ENCODE data around the gene RABGGTA.

The RABGGTA gene

GRCh38 chr14:24311837-24312615, 40.6 kb upstream of the RABGGTA start:
- no peak overlapping the region for H3K27ac ChIP-seq (ENCODE audit: low read depth, low read length)
- peaks cover 14% of the 10 kb centered on the region for H3K36me3 ChIP-seq (ENCODE audit: control insufficient read depth, insufficient read depth, low read length)
- no peaks in the 10 kb centered on the region for H3K4me1 ChIP-seq (ENCODE audit: control insufficient read depth, insufficient read depth, low read length)
- H3K9me3 ChIP-seq (ENCODE audit: control insufficient read depth, insufficient read depth, low read length), result no peaks in the 10 kb centered on the region
- H3K9ac ChIP-seq (ENCODE audit: low read depth, low read length), result no peak overlapping the region
- no peak overlapping the region for H3K4me3 ChIP-seq (ENCODE audit: low read depth, low read length)
- peaks cover 6% of the 10 kb centered on the region; the same call in 1 of the 2 replicates for H3K27me3 ChIP-seq (ENCODE audit: control insufficient read depth, insufficient read depth, low read length)

GRCh38 chr14:24310646-24311604, 39.5 kb upstream of the RABGGTA start, which contains the start of gene LTB4R:
TSS of gene LTB4R (plus strand) at chr14:24311502. CDS start at chr14:24315652, 4,150 bp downstream.
- Histone ChIP-seq H3K4me3 (ENCODE audit: low read depth, low read length) (no peak within 1 kb of the TSS), H3K4me1 (ENCODE audit: control insufficient read depth, insufficient read depth, low read length) (no peaks in the 10 kb centered on the region), H3K27me3 (ENCODE audit: control insufficient read depth, insufficient read depth, low read length) (no peaks in the 10 kb centered on the region; the same call in 1 of the 2 replicates), H3K9me3 (ENCODE audit: control insufficient read depth, insufficient read depth, low read length) (no peaks in the 10 kb centered on the region), H3K27ac (ENCODE audit: low read depth, low read length) (no peak within 1 kb of the TSS), H3K36me3 (ENCODE audit: control insufficient read depth, insufficient read depth, low read length) (peaks cover 25% of the 10 kb centered on the region), H3K9ac (ENCODE audit: low read depth, low read length) (no peak within 1 kb of the TSS)

DNA sequence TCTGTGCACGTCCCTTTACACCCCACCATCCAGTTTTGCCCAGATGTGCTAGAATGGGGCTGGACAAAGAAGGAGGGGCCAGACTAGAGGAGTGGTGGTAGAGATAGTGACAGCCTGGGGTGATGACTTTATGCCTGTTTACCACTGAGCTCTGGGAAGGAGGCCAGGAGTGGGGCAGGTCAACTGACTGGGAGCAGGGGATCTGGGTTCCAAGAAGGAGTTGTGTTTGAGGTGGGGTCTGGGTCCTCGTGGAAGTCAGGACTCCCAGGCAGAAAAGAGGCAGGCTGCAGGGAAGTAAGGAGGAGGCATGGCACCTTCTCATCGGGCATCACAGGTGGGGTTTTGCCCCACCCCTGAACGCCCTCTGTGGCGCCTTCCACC, 38.9 kb upstream of the RABGGTA start:
- no peak overlapping the region for H3K9ac ChIP-seq (ENCODE audit: low read depth, low read length)
- H3K4me3 ChIP-seq (ENCODE audit: low read depth, low read length), result no peak overlapping the region
- H3K4me1 ChIP-seq (ENCODE audit: control insufficient read depth, insufficient read depth, low read length), result no peaks in the 10 kb centered on the region
- peaks cover 32% of the 10 kb centered on the region for H3K36me3 ChIP-seq (ENCODE audit: control insufficient read depth, insufficient read depth, low read length)
- no peaks in the 10 kb centered on the region; the same call in 1 of the 2 replicates for H3K27me3 ChIP-seq (ENCODE audit: control insufficient read depth, insufficient read depth, low read length)
- H3K27ac ChIP-seq (ENCODE audit: low read depth, low read length), result no peak overlapping the region
- no peaks in the 10 kb centered on the region for H3K9me3 ChIP-seq (ENCODE audit: control insufficient read depth, insufficient read depth, low read length)

DNA sequence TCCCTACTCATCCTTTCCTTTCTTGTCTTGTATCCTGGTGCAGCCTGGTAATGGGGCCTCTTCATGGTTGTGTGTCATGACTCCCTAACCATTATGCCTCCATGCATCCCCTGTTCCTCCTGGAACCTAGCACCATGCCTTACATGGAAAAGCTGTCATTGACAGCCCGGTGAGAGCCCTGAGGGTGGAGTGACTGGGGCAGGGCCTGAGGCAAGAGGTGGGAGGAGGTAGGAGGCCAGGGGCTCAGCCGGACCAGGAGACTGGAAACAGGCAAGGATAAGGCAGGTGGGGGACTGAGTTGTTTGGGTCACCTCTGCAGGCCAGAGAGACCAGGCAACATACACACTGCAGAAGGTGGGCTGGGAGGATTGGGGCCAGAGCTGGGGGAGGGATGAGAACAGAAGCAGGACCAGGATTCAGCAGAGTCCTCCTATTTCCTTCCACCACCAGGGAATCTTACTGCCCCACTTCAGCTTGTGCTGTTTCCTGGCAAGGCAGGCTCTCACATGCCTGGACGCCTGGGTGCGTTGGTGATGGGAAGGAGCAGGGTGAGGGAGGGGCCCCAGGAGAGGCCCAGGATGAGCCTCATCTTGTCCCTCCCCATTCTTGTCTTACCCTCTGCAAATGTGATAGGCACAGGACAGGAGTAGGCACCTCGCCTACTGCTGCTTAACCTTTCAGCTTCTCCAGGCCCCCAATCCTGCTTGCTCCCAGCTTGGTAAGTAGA, 38.3 kb upstream of the RABGGTA start, which contains the start of gene LTB4R2:
TSS of gene LTB4R2 (plus strand) at position 603 of the 727 bp plus-strand sequence. CDS start 525 bp downstream, outside the sequence.
- Histone ChIP-seq H3K9ac (ENCODE audit: low read depth, low read length) (no peak within 1 kb of the TSS), H3K27ac (ENCODE audit: low read depth, low read length) (no peak within 1 kb of the TSS), H3K9me3 (ENCODE audit: control insufficient read depth, insufficient read depth, low read length) (no peaks in the 10 kb centered on the region), H3K4me3 (ENCODE audit: low read depth, low read length) (no peak within 1 kb of the TSS), H3K36me3 (ENCODE audit: control insufficient read depth, insufficient read depth, low read length) (peaks cover 37% of the 10 kb centered on the region), H3K4me1 (ENCODE audit: control insufficient read depth, insufficient read depth, low read length) (no peaks in the 10 kb centered on the region), H3K27me3 (ENCODE audit: control insufficient read depth, insufficient read depth, low read length) (no peaks in the 10 kb centered on the region; the same call in 1 of the 2 replicates)

DNA sequence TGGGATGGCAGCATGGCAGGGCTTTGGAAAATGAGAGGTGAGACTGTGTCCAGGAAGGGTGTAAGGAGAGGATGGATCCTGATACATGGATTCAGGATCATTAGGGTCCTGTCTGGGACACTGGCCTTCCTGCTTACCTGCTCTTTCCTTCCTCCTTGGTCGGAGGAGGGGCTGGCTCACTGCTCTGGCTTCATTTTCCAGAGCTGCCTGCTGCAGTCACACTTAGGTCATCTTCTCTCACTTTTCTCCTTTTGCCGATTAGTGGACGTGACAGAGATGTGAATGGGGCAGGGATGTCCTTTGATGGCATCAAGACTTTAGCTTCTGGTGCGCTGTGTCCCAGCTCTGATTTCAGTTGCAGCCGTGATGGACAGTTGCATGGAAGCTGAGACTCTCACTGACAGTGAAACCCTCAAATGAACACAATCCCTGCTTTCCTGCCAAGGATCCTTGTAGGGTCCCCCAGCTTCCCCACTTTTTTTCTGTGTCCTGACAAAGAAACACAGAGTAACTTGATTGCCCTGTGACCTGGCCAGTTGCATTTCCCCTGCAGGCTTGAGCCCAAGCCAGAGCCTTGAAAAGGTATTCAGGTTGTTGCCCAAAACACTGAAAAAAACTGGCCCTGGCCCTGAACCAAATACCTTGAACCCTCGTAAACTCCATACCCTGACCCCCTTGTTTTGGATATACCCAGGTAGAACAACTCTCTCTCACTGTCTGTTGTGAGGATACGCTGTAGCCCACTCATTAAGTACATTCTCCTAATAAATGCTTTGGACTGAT, 37.1 kb upstream of the RABGGTA start:
- Histone ChIP-seq H3K27ac (ENCODE audit: low read depth, low read length) (no peak overlapping the region), H3K36me3 (ENCODE audit: control insufficient read depth, insufficient read depth, low read length) (peaks cover 49% of the 10 kb centered on the region), H3K27me3 (ENCODE audit: control insufficient read depth, insufficient read depth, low read length) (no peaks in the 10 kb centered on the region), H3K9ac (ENCODE audit: low read depth, low read length) (no peak overlapping the region), H3K4me1 (ENCODE audit: control insufficient read depth, insufficient read depth, low read length) (no peaks in the 10 kb centered on the region), H3K9me3 (ENCODE audit: control insufficient read depth, insufficient read depth, low read length) (no peaks in the 10 kb centered on the region), H3K4me3 (ENCODE audit: low read depth, low read length) (no peak overlapping the region)

- H3K4me3 ChIP-seq (ENCODE audit: low read depth, low read length), result no peak within 1 kb of the TSS
- no peaks in the 10 kb centered on the region for H3K9me3 ChIP-seq (ENCODE audit: control insufficient read depth, insufficient read depth, low read length)
- no peak within 1 kb of the TSS for H3K9ac ChIP-seq (ENCODE audit: low read depth, low read length)
- no peaks in the 10 kb centered on the region for H3K27me3 ChIP-seq (ENCODE audit: control insufficient read depth, insufficient read depth, low read length)
- H3K36me3 ChIP-seq (ENCODE audit: control insufficient read depth, insufficient read depth, low read length), result peaks cover 57% of the 10 kb centered on the region
- peak within 1 kb of the TSS; percentile 48 for H3K27ac ChIP-seq (ENCODE audit: low read depth, low read length)
- no peaks in the 10 kb centered on the region for H3K4me1 ChIP-seq (ENCODE audit: control insufficient read depth, insufficient read depth, low read length)
These were observed 36.4 kb upstream of the RABGGTA start, which contains the start of gene CIDEB for GRCh38 chr14:24307575-24308341. TSS of gene CIDEB (minus strand) at chr14:24307977. CDS start at chr14:24307858, 119 bp downstream.

GRCh38 chr14:24307156-24307574, 35.8 kb upstream of the RABGGTA start:
- no peak overlapping the region for H3K4me3 ChIP-seq (ENCODE audit: low read depth, low read length)
- H3K36me3 ChIP-seq (ENCODE audit: control insufficient read depth, insufficient read depth, low read length), result peaks cover 63% of the 10 kb centered on the region
- no peak overlapping the region for H3K9ac ChIP-seq (ENCODE audit: low read depth, low read length)
- no peaks in the 10 kb centered on the region for H3K9me3 ChIP-seq (ENCODE audit: control insufficient read depth, insufficient read depth, low read length)
- H3K4me1 ChIP-seq (ENCODE audit: control insufficient read depth, insufficient read depth, low read length), result no peaks in the 10 kb centered on the region
- no peaks in the 10 kb centered on the region for H3K27me3 ChIP-seq (ENCODE audit: control insufficient read depth, insufficient read depth, low read length)
- no peak overlapping the region for H3K27ac ChIP-seq (ENCODE audit: low read depth, low read length)

DNA sequence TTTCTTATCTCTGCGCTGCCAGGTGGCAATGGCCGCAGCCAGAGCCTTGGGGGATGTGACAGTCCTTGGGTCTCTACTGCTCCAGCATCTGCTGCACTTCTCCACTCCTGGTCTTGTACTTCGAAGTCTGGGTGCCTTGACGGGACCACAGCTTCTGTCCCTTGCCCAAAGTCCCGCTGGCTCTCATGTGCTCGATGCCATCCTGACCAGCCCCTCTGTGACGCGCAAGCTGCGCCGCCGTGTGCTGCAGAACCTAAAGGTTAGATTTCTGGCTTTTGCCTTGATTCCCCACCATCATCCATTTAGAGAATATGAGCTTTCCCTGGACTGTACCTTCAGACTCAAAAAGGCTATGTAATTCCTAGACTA, 32.6 kb upstream of the RABGGTA start:
- Histone ChIP-seq H3K9me3 (ENCODE audit: control insufficient read depth, insufficient read depth, low read length) (no peaks in the 10 kb centered on the region), H3K4me3 (ENCODE audit: low read depth, low read length) (no peak overlapping the region), H3K36me3 (ENCODE audit: control insufficient read depth, insufficient read depth, low read length) (peaks cover 70% of the 10 kb centered on the region), H3K4me1 (ENCODE audit: control insufficient read depth, insufficient read depth, low read length) (peaks cover 6% of the 10 kb centered on the region; the same call in 1 of the 2 replicates), H3K27me3 (ENCODE audit: control insufficient read depth, insufficient read depth, low read length) (no peaks in the 10 kb centered on the region), H3K27ac (ENCODE audit: low read depth, low read length) (no peak overlapping the region), H3K9ac (ENCODE audit: low read depth, low read length) (no peak overlapping the region)

GRCh38 chr14:24300326-24300980, 29.1 kb upstream of the RABGGTA start:
- H3K27me3 ChIP-seq (ENCODE audit: control insufficient read depth, insufficient read depth, low read length), result no peaks in the 10 kb centered on the region
- H3K4me1 ChIP-seq (ENCODE audit: control insufficient read depth, insufficient read depth, low read length), result peaks cover 10% of the 10 kb centered on the region; the same call in 1 of the 2 replicates
- no peaks in the 10 kb centered on the region for H3K9me3 ChIP-seq (ENCODE audit: control insufficient read depth, insufficient read depth, low read length)
- H3K27ac ChIP-seq (ENCODE audit: low read depth, low read length), result no peak overlapping the region
- H3K4me3 ChIP-seq (ENCODE audit: low read depth, low read length), result peak overlapping the region; percentile 92
- H3K36me3 ChIP-seq (ENCODE audit: control insufficient read depth, insufficient read depth, low read length), result peaks cover 53% of the 10 kb centered on the region
- H3K9ac ChIP-seq (ENCODE audit: low read depth, low read length), result peak overlapping the region; percentile 31; the same call in 1 of the 2 replicates
